ENCODE measurements around the gene EVI5L.
A peak's percentile ranks its signal among the peaks of the same experiment; 100 is the strongest.

Gene EVI5L

DNA sequence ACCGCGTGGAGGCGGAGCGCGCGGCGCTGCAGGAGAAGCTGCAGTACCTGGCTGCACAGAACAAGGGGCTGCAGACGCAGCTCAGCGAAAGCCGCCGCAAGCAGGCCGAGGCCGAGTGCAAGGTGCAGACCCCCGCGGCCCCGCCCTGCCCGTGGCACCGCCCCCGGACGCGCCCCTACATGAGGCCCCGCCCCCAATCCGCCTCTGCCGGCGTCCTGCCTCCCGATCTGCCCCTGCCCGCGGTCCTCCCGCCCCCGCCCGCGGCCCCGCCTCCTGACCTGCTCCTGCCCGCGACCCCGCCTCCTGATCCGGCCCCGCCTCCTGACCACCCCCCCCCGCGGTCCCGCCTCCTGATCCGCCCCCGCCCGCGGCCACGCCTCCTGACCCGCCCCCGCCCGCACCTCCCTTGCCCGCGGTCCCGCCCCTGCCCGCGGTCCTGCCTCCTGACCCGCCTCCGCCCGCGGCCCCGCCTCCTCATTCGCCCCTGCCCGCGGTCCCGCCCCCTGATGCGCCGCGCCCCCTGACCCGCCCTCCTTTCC lies 32.5 kb downstream of the EVI5L start:
- DNase-seq: peak; percentile 83

DNA sequence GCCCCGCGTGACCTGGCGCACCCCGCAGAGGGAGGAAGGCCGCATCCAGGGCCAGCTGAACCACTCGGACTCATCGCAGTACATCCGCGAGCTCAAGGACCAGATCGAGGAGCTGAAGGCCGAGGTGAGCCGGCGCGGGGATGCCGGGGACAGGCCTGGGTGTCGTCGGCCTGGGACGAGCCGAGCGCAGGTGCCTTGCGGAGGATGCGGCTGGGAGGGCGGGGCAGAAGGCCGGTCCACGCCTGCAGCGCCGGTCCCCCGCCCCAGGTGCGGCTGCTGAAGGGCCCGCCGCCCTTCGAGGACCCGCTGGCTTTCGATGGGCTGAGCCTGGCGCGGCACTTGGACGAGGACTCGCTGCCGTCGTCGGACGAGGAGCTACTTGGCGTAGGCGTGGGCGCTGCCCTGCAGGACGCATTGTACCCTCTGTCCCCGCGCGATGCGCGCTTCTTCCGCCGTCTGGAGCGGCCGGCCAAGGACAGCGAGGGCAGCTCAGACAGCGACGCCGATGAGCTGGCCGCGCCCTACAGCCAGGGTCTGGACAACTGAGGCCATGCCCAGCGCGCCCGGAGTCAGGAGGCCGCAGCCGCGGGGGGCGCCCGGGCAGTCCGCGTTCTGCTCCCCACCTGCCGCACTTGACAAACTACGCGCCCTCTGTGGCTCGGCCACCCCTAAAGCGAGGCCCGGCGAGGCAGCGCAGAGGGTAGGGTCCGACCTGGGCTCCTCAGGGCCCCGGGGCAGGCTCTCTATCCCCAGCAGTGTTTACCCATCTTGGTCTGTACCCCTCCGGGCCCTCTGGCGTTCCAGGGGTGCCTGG lies 33.3 kb downstream of the EVI5L start:
- peak; percentile 26 for DNase-seq

DNA sequence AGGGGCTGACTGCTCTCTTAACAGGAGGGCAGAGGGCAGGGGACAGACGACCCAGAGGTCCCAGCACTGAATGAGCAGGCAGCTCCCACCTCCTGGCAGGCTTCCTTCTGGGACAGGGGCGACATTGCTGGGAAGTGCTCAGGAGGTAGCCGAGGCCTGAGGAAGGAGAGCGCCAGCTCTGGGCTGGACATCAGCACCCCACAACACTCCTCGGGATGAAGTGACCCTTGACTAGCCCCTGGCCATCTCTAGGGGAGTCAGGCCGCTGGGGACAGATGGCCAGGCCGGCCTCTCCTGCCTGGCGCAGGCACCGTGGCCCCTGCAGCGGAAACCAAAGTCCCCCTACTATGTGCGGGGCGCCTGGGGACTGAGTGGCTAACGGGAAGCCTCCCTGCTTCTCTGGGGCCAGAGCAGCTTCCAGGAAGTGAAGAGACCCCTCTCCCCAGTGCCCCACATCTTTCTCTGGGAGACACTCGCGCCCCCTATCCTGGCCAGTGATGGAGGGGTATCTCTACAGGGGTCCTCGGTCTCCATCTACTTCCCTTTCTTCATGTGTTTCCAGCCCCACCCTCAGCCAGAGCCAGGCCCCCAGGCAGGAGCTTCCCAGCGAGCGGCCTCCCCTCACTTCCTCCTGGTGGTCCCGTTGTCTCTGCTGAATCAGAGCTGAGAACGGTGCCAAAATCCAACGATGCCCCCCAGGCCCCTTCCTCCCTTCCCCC lies 34.1 kb downstream of the EVI5L start:
- no peak for DNase-seq

DNA sequence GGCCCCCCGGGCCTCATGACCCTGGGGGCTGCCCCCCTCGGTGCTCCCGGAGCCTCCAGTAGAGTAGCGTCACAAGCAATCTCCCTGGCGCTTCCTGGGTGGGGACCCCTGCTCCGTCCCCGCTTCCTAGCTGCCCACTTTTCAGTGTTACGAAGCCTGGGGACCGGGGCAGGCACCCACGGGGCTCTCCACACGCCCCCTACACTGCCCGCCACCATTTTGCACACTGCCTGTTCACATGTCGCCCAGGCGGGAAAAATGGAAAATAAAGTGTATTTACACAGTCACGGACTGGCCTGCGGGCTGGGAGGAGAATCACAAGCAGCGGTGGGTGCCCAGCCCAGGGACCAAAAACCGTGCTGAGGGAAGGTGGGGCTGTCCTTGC lies 34.7 kb downstream of the EVI5L start:
- no peak for DNase-seq

DNA sequence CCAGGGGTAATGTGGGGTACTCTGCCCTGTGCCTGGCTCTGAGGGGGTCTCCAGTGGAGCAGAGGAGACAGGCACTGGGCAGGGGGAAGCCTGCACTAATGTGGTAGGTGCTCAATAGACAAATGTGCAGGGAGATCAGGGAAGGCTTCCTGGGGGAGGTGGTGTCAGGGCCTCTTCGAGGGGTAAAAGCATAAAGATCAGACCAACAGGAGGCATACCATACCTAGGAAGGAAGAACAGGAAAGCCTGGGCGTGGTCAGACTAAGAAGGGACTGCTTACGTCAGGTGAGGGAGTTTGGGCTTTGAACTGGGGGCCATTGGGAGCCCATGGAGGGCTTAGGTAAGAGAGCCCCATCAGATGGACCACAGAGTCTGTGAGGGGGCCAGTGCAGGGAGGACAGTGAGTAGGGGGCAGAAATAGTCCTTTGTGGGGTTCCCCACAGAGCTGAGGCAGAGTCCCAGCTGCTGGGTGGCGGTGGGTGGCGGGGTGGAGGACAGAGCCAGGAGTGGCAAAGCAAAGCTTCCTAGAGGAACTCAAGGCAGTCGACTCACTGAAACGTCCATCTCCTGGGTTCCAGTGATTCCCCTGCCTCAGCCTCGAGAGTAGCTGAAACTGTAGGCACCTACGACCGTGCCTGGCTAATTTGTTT lies 35.4 kb downstream of the EVI5L start:
- DNase-seq: no peak

DNA sequence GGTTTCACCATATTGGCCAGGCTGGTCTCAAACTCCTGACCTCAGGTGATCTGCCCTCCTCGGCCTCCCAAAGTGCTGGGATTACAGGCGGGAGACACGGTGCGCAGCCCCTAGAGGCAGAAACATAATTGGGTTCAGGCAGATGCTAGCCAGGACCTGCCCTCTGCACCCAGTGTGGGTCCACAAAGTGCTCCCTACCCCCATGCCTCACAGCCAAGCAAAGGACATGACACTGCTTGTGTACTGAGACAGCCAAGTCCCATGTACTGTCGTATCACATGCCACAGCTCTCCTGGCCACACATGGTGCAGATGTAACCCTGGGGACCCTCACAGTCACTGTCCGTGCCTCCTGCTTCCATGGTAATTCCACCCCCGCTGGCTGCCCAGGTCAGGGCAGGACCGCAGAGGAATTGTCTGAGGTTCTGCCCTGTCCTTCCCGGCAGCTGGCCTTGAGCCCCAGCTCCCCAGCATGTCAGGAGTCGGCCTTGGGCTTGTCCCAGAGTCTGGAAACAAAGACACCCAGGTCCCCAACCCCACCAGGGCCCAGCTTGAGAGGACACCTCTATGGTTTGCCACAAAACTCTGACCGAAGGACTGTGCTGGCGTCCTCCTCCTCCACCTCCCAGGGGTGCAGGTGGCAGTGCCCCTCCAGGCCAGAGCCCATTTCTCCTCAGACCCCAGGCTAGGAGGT lies 36.5 kb downstream of the EVI5L start:
- no peak for DNase-seq

DNA sequence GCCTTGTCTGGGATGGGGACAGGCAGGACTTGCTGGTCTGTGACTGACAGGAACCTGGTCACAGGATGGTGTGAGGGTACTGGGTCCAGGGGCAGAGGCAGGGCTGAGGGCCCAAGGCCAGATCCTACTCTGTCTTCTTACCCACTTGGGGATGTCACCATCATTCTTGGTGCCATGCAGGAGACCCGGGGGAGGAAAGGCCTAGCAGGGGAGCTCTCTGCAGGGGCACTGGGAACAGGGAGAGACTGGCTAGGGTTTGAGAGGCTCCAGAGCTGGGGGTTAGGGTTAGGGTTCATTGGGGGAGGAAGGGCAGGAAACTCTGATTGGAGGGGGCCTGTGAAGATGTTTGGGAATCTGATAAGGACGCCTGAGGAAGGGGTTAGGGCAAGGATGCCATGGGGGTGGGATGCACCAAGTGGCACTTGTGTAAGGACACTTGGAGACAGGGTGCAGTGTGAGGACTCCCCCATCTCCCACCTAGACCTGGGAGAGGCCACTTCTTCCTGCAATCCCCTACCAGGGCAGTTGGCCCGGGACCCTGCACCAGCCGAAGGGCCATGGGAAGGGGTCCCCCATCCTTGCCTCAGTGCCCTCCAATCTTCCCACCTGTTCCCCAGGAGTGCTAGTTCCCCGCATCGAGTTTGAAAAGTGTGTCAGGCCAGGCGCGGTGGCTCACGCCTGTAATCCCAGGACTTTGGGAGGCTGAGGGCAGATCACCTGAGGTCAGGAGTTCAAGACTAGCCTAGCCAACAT lies 37.2 kb downstream of the EVI5L start:
- no peak for DNase-seq

DNA sequence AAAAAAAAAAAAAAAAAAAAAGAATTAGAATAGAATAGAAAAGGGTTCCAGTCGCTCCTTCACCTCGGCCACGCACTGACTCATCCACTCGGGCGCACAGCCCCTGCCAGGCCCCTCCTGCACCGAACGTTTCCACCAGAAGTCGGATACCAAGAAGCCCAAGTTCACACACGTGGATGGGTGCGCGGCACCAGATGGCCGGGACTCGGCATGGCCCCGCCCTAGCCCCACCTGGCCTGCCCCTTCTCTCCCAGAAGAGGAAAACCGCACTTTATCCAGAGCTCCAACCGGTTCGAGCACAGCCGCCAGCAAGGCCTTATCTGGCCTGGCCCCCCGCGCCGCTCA lies 38.3 kb downstream of the EVI5L start:
- peak; percentile 44 for DNase-seq

DNA sequence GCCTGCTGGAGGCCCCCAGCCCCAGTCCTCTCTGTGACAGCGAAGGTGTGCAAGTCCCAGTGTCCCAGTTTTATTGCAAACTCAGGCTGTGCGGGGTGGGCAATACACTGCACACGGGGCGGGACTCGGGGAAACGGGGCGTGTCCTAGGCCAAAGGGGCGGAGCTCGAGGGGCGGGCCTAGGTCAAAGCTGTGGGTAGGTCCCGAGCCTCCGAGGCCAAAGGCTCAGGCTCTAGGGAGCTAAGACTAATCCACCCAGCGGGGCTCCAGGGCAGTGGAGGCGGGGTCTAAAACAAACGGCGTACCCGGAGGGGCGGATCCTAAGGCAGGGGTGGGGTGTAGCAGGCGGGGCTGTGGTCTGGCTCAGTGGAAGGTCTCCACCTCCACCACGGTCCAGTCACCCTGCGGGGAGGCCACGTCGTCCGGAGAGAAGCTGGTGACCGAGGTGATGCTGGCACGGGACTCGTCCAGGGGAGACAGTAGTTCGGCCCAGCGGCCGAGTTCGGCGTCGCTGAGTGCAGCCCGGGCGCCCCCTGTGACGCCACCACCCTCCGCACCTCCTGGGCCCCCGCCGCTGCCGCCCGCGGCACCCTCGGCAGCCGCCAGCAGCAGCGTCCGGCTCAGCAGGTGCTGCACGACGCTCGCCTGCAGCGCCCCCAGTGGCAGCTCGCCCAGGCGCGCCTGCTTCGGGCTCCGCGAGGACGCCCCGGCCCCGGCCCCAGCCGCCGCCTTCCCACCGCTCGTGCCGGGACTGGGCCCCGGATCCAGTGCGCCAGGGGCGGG lies 38.8 kb downstream of the EVI5L start:
- peak; percentile 87 for DNase-seq

DNA sequence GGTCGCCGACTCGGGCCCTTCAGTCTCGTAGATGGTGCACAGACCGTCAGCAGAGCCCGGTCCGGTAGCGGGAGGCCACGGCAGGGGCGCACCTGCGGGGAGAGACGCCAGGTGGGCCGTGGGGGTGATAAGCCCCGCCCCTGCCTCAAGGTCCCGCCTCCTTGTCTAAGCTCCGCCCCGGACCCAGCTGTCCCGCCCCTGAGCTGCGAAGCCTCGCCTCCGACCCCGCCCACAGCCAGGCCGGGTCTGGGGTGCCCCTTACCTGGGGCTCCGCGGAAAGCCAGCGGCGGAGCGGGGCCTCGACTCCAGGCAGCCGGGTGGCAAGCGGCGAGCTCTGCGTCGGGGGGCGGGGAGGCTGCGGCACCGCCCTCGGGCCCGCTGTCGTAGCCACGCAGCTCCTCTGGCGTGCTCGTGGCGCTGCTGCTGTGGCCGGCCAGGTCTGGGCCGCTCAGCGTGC lies 39.5 kb downstream of the EVI5L start:
- DNase-seq: peak; percentile 78

DNA sequence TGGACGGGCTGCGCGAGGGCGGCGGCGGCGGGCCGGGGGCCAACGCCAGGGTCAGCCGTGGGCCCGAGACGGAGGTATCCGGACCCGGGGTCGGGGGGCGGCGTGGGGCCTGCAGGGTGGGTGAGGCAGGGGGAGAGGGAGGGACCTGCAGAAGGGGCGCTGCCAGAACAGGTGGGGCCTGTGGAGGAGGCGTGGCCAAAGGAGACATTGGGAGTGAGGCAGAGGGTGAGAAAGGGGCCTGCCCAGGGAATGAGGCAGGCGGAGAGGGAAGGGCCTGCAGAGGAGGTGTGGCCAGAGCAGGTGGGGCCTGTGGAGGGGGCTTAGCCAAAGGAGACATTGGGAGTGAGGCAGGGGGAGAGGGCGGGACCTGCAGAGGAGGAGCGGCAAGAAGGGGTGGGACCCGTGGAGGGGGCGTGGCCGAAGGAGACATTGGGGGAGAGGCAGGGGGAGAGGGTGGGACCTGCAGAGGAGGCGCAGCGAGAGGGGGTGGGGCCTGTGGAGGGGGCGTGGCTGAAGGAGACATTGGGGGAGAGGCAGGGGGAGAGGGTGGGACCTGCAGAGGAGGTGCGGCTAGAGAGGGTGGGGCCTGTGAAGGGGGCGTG lies 40.0 kb downstream of the EVI5L start:
- DNase-seq: peak; percentile 73

DNA sequence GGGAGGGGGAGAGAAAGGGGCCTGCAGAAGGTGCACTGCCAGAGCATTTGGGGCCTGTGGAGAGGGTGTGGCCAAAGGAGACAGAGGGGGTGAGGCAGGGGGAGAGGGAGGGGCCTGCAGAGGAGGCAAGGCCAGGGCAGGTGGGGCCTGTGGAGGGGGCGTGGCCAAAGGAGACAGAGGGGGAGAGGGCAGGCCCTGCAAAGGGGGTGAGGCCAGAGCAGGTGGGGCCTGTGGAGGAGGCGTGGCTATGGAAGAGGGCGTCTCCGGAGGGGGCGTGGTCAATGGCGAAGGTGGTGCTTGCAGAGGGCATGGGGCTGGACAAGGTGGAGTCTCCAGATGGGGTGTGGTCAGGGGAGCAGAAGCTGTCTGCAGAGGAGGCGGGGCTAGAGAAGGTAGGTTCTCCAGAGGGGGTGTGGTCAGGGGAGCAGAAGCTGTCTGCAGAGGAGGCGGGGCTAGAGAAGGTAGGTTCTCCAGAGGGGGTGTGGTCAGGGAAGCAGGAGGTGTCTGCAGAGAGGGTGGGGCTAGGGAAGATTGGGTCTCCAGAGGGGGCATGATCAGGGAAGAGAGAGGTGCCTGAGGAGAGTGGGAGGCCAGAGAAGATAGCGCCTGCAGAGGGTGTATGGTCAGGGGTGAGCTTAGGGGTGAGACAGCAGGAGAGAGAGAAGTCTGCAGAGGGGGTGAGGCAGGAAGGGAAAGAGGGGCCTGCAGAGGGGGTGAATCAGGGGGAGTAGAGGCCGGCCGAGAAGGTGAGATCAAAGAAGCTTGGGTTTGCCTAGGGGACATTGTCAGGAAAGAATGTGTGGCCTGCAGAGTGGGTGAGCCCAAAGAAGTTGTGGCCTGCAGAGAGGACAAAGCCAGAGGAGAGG lies 40.8 kb downstream of the EVI5L start:
- DNase-seq: peak; percentile 78

DNA sequence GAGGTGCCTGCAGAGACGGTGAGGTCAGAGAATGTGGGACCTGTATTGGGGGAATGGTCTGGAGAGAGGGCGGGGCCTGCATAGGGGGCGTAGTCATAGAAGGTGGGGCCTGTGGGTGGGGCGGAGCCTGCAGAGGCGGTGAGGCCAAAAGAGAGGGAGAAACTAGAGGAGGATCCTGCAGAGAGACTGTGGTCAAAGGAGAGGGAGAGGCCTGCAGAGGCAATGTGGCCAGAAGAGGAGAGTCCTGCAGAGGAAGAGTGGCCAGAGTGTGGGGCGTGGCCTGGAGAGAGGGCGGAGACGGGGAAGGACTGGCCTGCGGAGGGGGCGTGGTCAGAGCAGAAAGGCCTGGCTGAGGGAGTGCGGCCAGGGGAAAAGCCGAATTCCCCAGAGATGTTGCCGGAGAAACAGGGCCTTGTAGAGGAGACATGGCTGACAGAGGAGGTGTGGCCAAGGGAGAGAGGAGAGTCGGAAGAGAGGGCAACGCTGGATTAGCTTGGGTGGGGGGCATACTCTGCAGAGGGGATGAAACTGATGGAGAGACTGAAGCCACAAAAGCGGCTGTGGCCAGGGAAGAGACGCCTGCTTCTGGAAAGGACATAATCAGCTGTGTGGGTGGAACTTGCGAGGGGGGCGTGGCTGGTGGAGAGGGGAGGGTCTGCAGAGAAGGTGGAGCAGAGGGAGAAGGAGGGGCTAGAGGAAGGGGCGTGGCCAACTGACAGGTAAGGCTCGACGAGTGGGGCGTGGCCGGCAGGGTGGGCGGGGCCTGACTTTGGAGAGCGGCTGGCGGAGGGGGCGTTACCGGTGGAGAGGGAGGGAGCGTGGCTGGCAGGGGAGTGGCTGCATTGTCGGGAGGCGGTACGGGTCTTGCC lies 41.7 kb downstream of the EVI5L start:
- DNase-seq: peak; percentile 89

DNA sequence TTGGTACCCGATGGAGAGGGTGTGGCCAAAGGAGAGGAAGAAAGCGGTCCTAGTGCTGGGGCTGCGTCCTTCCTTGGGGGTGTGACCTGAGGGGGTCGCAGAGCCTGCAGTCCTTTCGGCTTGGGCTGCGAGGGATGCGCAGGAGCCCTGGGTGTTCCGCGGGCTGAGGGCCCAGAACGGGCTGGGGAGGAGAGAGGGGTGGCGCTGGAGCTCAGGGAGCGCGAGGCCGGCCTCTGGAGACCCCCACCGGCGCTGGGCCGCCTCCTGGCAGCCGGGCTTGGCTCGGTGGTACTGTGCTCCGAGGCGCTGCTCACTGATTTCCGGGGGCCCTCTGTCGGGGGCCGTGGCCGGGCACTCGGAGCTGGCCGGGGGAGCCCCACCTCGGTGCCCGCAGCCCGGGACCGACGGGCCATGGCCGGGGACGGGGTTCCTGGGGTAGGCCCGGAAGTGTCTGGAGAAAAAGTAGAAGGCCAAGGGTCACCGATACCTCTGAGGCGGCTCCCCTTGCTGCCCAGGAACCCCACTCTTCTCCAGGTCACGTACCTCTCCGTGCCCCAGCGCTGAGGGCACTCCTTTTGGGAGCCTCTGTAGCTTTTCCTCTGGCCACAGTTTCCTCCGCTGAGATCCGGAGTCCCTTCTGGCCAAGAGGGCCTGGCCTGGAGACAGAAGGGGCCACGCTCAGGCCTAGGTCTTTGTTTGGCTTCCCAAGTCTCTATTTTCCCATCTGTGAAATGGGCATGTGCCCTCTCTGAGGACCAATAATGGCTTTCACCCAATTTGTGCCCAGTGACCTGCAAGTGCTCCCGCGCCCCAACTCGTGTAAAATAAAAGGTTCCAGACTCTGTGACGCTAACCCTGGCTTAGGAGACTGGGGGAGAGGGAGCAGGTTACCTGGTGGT lies 42.5 kb downstream of the EVI5L start:
- DNase-seq: no peak

DNA sequence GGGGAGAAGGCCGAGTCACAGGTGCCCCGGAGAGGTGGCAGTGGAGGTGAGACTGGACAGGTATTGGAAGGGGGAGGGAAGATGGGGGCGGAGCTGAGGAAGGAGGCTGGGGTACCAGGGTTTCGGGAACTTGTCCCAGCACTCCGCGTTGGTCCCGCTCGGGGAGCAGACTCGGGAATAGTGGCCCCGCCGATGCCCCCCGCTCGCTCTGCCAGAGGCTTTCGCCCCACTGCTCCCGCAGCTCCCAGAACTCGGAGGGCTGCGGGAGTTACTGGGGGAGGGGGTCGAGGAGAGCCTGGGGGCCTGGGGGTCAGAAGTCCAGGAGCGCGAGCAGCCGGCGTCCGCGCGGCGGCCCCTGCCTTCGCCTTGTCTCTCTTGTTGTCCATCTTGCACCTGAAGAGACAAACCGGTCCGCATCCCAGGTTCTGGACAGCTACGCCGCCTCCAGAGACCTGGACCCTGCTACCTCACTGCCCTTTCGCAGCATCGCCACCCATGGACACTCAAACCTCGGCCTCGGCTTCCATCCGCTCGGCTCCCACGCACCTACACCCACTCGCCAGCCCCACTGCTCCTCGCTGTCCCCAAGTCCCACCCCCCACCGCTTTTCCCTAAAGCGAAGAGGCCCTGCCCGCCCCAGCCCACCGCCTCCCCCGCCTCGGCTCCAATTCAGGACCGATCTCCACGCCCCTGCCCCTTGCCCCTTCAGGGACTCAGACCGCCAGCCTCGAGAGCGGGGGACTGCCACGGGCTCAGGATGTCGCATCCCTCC lies 43.5 kb downstream of the EVI5L start:
- DNase-seq: no peak

DNA sequence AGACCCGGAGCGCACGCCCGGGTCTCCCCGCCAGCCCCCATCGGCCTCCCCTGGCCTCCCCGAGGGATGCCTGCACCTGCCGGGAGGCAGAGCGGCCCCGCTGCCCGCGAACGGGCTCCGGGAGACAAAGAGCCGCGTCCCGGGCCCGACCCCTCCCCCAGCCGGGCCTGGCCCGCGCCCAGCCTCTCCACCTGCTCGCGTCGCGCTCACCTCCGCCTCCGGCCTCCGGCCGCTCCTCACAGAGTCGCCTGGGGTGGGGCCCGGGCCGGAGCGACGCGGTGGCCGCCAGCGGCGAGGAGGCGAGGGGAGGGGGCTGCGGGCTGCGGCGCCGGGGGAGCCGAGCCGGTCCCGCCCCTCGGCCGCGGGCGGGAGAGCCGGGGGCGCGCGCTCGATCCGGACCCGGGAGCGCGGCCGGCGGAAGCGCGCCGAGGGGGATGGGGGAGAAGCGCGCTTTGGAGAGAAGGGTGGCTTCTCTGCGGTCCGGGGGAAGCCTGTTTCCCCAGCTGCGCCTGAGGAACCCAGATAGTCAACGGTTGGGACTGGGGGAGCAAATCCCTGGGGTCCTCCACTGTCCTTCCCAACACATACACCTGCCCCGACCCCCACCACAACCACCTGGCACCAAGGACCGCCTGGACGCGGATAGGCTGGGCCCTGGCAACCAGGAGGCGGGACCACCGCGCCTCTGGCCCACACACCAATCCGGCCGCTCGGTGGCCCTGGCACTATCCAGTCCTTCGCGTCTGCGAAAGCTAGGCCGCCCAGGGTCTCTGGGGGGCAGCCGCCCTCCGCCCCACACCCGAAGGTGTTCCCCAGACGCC lies 44.3 kb downstream of the EVI5L start, which contains the start of gene PRR36:
Gene PRR36 (minus strand): TSS at position 315 of the 821 bp plus-strand sequence. CDS start 701 bp downstream, outside the sequence.
- peak; percentile 37 for DNase-seq
